ENCODE results near the gene GPSM3. TPM values are rescaled to one million over a fixed set of nuclear protein-coding genes. Genes with fewer than 3 reads are reported as not detected.

GPSM3 gene
- total RNA-seq, 1 donor from 2014 or later: 0.79 TPM

GRCh38 chr6:32151181-32151862, 41.1 kb downstream of the GPSM3 start:
- no peak overlapping the region for H3K4me3 ChIP-seq (ENCODE audit: low read depth, low read length)

DNA sequence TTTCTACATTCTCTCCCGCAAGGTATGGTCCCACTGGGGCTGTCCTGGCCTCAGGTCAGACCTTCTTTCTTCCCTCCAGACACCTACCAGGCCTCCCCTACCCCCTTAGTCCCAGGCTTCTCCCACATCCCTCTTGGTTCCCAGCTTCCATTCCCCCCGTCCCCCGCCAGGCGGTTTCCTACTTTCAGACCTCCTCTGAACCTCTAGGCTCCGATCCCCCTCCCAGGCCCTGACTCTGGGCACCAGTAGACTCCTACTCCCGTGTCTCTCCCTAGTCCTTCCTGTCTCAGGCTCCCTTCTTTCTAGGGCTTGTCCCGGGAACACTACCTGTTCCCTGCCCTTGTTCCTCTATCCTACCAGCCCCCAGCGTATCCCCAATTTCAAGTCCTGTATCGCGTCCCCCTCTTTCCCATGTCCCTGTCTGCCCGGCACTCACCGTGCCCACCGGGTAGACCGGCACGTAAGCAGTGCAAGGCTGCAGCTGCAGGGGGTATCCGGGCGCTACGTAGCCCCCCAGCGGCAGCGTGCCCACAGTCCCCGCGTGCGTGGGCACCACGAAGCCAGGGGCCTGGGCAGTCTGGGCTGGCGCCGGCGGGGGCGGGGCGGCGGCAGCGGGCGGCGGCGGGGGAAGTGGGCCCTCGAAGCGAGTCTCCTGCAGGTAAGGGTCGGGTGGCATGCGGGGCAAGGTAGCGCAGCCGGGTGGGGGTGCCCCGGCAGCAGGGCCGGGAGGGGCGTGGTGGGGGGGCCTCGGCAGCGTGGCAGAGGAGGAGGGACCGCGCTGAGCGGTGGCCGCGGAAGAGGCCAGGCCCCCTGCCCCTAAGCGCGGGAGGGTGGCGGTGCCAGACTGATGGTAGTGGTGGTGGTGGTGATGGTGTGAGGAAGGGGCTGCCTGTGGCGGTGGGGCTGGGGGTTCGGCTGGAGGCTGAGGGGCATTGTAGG, 42.2 kb downstream of the GPSM3 start:
- FAIRE-seq (no peak), DNase-seq (ENCODE audit: low read depth) (no peak)
- no peaks in the 10 kb centered on the region for H3K27me3 ChIP-seq (ENCODE audit: control insufficient read depth, insufficient read depth, low read length)
- no peak for TF ChIP-seq CTCF (IDR thresholded peaks at IDR 0.05; ENCODE audit: insufficient read depth, low read length, severe bottlenecking)
- H3K36me3 ChIP-seq (ENCODE audit: control insufficient read depth, insufficient read depth, low read length): no peaks in the 10 kb centered on the region
- H3K4me3 ChIP-seq (ENCODE audit: low read depth, low read length): no peak overlapping the region

More at GRCh38 chr6:32151181-32151862, 41.1 kb downstream of the GPSM3 start:
- no peak for DNase-seq (ENCODE audit: low read depth)
- no peak for FAIRE-seq
- H3K27me3 ChIP-seq (ENCODE audit: control insufficient read depth, insufficient read depth, low read length): no peaks in the 10 kb centered on the region
- no peak for TF ChIP-seq CTCF (IDR thresholded peaks at IDR 0.05; ENCODE audit: insufficient read depth, low read length, severe bottlenecking)
- H3K36me3 ChIP-seq (ENCODE audit: control insufficient read depth, insufficient read depth, low read length): peaks cover 3% of the 10 kb centered on the region

- FAIRE-seq (no peak), DNase-seq (ENCODE audit: low read depth) (no peak)
- Histone ChIP-seq H3K27me3 (ENCODE audit: control insufficient read depth, insufficient read depth, low read length) (no peaks in the 10 kb centered on the region), H3K4me3 (ENCODE audit: low read depth, low read length) (peak overlapping the region; percentile 59), H3K36me3 (ENCODE audit: control insufficient read depth, insufficient read depth, low read length) (no peaks in the 10 kb centered on the region)
- TF ChIP-seq CTCF (IDR thresholded peaks at IDR 0.05; ENCODE audit: insufficient read depth, low read length, severe bottlenecking): no peak
Observed at GRCh38 chr6:32149092-32149755, 43.2 kb downstream of the GPSM3 start.

- FAIRE-seq (no peak), DNase-seq (ENCODE audit: low read depth) (peak; percentile 77)
- peak overlapping the region; percentile 59 for H3K4me3 ChIP-seq (ENCODE audit: low read depth, low read length)
- no peaks in the 10 kb centered on the region for H3K27me3 ChIP-seq (ENCODE audit: control insufficient read depth, insufficient read depth, low read length)
- TF ChIP-seq CTCF (IDR thresholded peaks at IDR 0.05; ENCODE audit: insufficient read depth, low read length, severe bottlenecking): peak; percentile 63
- no peaks in the 10 kb centered on the region for H3K36me3 ChIP-seq (ENCODE audit: control insufficient read depth, insufficient read depth, low read length)
Observed at GRCh38 chr6:32148289-32149091, 44.0 kb downstream of the GPSM3 start.

- FAIRE-seq: peak; percentile 84
Observed at GRCh38 chr6:32147401-32148132, 44.9 kb downstream of the GPSM3 start.

More at GRCh38 chr6:32147401-32148132, 44.9 kb downstream of the GPSM3 start:
- DNase-seq (ENCODE audit: low read depth): no peak
- Histone ChIP-seq H3K27me3 (ENCODE audit: control insufficient read depth, insufficient read depth, low read length) (no peaks in the 10 kb centered on the region), H3K36me3 (ENCODE audit: control insufficient read depth, insufficient read depth, low read length) (no peaks in the 10 kb centered on the region), H3K4me3 (ENCODE audit: low read depth, low read length) (peak overlapping the region; percentile 59)
- no peak for TF ChIP-seq CTCF (IDR thresholded peaks at IDR 0.05; ENCODE audit: insufficient read depth, low read length, severe bottlenecking)
